ENCODE measurements around the gene C3orf33. TPM values are rescaled to one million over a fixed set of nuclear protein-coding genes. Genes with fewer than 3 reads are reported as not detected.

Gene C3orf33
- total RNA-seq, 3 donors from 2014 or later (not counting 1 experiment from before 2014, with no cell fraction given): 0.88 to 2.5 (median 1.2) TPM

- Mint-ChIP-seq H3K36me3 (no peaks in the 10 kb centered on the region), H3K4me1 (peaks cover 17 to 24% of the 10 kb centered on the region in 2 donors), H3K4me3 (peak overlapping the region; percentile 32), H3K27ac (no peak overlapping the region), H3K9me3 (no peaks in the 10 kb centered on the region), H3K27me3 (ENCODE audit: low read depth in 2 of 2) (peaks cover 45 to 60% of the 10 kb centered on the region in 2 donors)
- no peak for DNase-seq
- no peak overlapping the region for H3K27ac ChIP-seq (ENCODE audit: low read length)
- H3K4me3 ChIP-seq (ENCODE audit: low read length): no peak overlapping the region
- TF ChIP-seq, protein P1, sequence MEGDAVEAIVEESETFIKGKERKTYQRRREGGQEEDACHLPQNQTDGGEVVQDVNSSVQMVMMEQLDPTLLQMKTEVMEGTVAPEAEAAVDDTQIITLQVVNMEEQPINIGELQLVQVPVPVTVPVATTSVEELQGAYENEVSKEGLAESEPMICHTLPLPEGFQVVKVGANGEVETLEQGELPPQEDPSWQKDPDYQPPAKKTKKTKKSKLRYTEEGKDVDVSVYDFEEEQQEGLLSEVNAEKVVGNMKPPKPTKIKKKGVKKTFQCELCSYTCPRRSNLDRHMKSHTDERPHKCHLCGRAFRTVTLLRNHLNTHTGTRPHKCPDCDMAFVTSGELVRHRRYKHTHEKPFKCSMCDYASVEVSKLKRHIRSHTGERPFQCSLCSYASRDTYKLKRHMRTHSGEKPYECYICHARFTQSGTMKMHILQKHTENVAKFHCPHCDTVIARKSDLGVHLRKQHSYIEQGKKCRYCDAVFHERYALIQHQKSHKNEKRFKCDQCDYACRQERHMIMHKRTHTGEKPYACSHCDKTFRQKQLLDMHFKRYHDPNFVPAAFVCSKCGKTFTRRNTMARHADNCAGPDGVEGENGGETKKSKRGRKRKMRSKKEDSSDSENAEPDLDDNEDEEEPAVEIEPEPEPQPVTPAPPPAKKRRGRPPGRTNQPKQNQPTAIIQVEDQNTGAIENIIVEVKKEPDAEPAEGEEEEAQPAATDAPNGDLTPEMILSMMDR (IDR thresholded peaks at IDR 0.05): no peak
- no peak for ATAC-seq
- no peaks in the 10 kb centered on the region for H3K36me3 ChIP-seq (ENCODE audit: control insufficient read depth, insufficient read depth, low read length)
- peaks cover 19% of the 10 kb centered on the region for H3K4me1 ChIP-seq (ENCODE audit: control insufficient read depth, insufficient read depth, low read length)
- peaks cover 34% of the 10 kb centered on the region for H3K27me3 ChIP-seq (ENCODE audit: control insufficient read depth, insufficient read depth, low read length)
- no peaks in the 10 kb centered on the region for H3K9me3 ChIP-seq (ENCODE audit: control insufficient read depth, insufficient read depth, low read length)
- WGBS (ENCODE audit: insufficient coverage): no CpG with 5 or more reads among the region's 1 CpG
- intact Hi-C loops (cut with micrococcal nuclease): loop anchor here (10.0 kb wide), 1 partner anchor 128 kb away; the partner anchor contains the start of gene GMPS
Measured at GRCh38 chr3:155746703-155747102, 59.4 kb downstream of the C3orf33 start.

DNA sequence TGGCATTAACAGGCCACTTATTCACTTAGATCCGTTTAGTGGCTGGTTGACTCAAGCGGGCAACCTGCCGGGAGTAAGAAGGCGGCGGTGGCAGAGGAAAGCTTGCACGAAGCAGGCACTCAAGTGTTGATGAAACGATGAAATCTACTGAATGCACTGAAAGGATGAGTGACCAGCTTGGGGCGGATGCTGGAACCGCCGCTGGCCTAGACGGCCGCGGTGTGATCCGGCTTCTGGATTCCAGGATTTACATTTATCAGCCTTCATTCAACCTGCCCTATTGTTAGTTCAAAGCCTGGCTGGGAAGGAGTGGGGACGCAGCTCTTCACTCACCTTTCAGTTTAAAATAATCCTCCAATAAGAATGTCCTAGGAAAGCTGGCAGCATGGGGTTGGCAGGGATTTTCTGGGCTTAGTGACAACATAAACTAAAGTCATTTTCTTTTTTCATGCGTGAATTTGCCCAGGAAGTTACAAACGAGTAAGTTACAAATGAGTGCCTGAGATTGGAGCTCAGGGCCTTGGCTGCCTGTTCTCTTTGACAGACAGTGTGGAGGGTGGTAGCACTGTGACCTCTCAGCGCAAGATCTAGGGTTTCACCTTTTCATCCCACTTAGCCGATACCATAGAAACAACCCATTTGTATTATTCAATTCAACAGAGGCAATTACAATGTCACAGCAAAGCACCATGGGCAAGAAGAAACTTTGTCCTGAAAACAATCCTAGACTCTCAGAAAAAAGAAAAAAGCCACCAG lies 60.1 kb downstream of the C3orf33 start:
- Histone ChIP-seq H3K9me3 (ENCODE audit: control insufficient read depth, insufficient read depth, low read length) (no peaks in the 10 kb centered on the region), H3K36me3 (ENCODE audit: control insufficient read depth, insufficient read depth, low read length) (no peaks in the 10 kb centered on the region), H3K4me1 (ENCODE audit: control insufficient read depth, insufficient read depth, low read length) (peaks cover 19% of the 10 kb centered on the region), H3K4me3 (ENCODE audit: low read length) (no peak overlapping the region), H3K27me3 (ENCODE audit: control insufficient read depth, insufficient read depth, low read length) (peaks cover 35% of the 10 kb centered on the region), H3K27ac (ENCODE audit: low read length) (no peak overlapping the region)
- Mint-ChIP-seq H3K36me3 (no peaks in the 10 kb centered on the region), H3K4me3 (peak overlapping the region; percentile 94), H3K4me1 (peaks cover 17 to 24% of the 10 kb centered on the region in 2 donors), H3K27me3 (ENCODE audit: low read depth in 2 of 2) (peaks cover 45 to 63% of the 10 kb centered on the region in 2 donors), H3K27ac (no peak overlapping the region), H3K9me3 (no peaks in the 10 kb centered on the region)
- WGBS (ENCODE audit: insufficient coverage): 29% methylated on average over 19 of the region's 19 CpGs
- DNase-seq: peak in 1 of 2 donors; percentile 12
- no peak for ATAC-seq
- intact Hi-C loops (cut with micrococcal nuclease): loop anchor here (10.0 kb wide), 1 partner anchor 129 kb away; the partner anchor contains the start of gene GMPS
- TF ChIP-seq, protein P1 (IDR thresholded peaks at IDR 0.05): no peak

GRCh38 chr3:155744626-155745324 lies 61.3 kb downstream of the C3orf33 start, which contains the start of gene PLCH1:
TSS of gene PLCH1 (minus strand) at chr3:155745071. CDS start at chr3:155704224, 40,847 bp downstream.
- peak within 1 kb of the TSS; percentile 36 for H3K4me3 ChIP-seq (ENCODE audit: low read length)
- peak within 1 kb of the TSS in 1 of 2 donors; percentile 79 for H3K27ac Mint-ChIP-seq
- H3K4me3 Mint-ChIP-seq: peak within 1 kb of the TSS; percentile 94
- H3K27me3 ChIP-seq (ENCODE audit: control insufficient read depth, insufficient read depth, low read length): peaks cover 35% of the 10 kb centered on the region
- ATAC-seq (peak; percentile 68 to 73 (median 69)), DNase-seq (peak; percentile 21 to 53)
- H3K4me1 Mint-ChIP-seq: peaks cover 17 to 24% of the 10 kb centered on the region in 2 donors
- WGBS (ENCODE audit: insufficient coverage): under 1% methylated on average over 32 of the region's 33 CpGs
- H3K4me1 ChIP-seq (ENCODE audit: control insufficient read depth, insufficient read depth, low read length): peaks cover 19% of the 10 kb centered on the region
- intact Hi-C loops (cut with micrococcal nuclease): loop anchor here (10.0 kb wide), 1 partner anchor 130 kb away; the partner anchor contains the start of gene GMPS
- H3K36me3 ChIP-seq (ENCODE audit: control insufficient read depth, insufficient read depth, low read length): no peaks in the 10 kb centered on the region
- TF ChIP-seq, protein P1 (IDR thresholded peaks at IDR 0.05): no peak
- H3K9me3 Mint-ChIP-seq: no peaks in the 10 kb centered on the region
- H3K27me3 Mint-ChIP-seq (ENCODE audit: low read depth in 2 of 2): peaks cover 45 to 71% of the 10 kb centered on the region in 2 donors
- no peaks in the 10 kb centered on the region for H3K9me3 ChIP-seq (ENCODE audit: control insufficient read depth, insufficient read depth, low read length)
- no peaks in the 10 kb centered on the region for H3K36me3 Mint-ChIP-seq
- no peak within 1 kb of the TSS for H3K27ac ChIP-seq (ENCODE audit: low read length)
